HepG2 (cell line): ENCODE results near the gene POLR1C. TPM values are rescaled to one million over a fixed set of nuclear protein-coding genes. Genes with fewer than 3 reads are reported as not detected.

ENCODE experiments used
- ASH2L ChIP-seq: fragments of 300-600, 200-600 bp; sonication (generic); IDR thresholded peaks from 2 replicates; pipeline ENCODE4 v1.7.0; 2017; ENCODE audit warnings: low read depth, mild to moderate bottlenecking, moderate library complexity, mixed read lengths, low read length; ENCODE audit not compliant: insufficient read length
- BCL3 ChIP-seq: sonication (generic); formaldehyde crosslinking; IDR thresholded peaks from 2 replicates; pipeline ENCODE4 v1.5.1; 2020; ENCODE audit warnings: mild to moderate bottlenecking, missing genetic modification reagents, moderate library complexity
- FOXK1 ChIP-seq: sonication (generic); formaldehyde crosslinking; IDR thresholded peaks from 2 replicates; pipeline ENCODE4 v1.4.0; 2020; ENCODE audit warnings: low read depth, missing genetic modification reagents, borderline replicate concordance
- HMG20A ChIP-seq: IDR thresholded peaks from 2 replicates; pipeline ENCODE4 v1.6.1; 2016; ENCODE audit warnings: borderline replicate concordance
- KDM6A ChIP-seq: IDR thresholded peaks from 2 replicates; pipeline ENCODE4 v1.6.1; 2016; ENCODE audit warnings: low read depth
- KMT2B ChIP-seq: IDR thresholded peaks from 2 replicates; pipeline ENCODE4 v1.6.1; 2016; ENCODE audit warnings: missing genetic modification reagents, missing compliant biosample characterization
- MEIS1 ChIP-seq: sonication (generic); formaldehyde crosslinking; IDR thresholded peaks from 2 replicates; pipeline ENCODE4 v1.9.0; 2021; ENCODE audit warnings: mild to moderate bottlenecking, missing genetic modification reagents, moderate library complexity, borderline replicate concordance
- MXD3 ChIP-seq: IDR thresholded peaks from 2 replicates; pipeline ENCODE4 v1.6.1; 2016; ENCODE audit warnings: mild to moderate bottlenecking, missing biosample characterization, missing genetic modification reagents
- PPARG ChIP-seq: conservative IDR thresholded peaks from 2 replicates; pipeline ENCODE4 v1.6.1; 2016; ENCODE audit warnings: missing biosample characterization, missing genetic modification reagents
- SALL1 ChIP-seq: sonication (generic); formaldehyde crosslinking; IDR thresholded peaks from 2 replicates; pipeline ENCODE4 v1.8.0; 2022; ENCODE audit warnings: mild to moderate bottlenecking, missing genetic modification reagents
- TOPORS ChIP-seq: sonication (generic); formaldehyde crosslinking; IDR thresholded peaks from 2 replicates; pipeline ENCODE4 v1.8.0; 2023; ENCODE audit warnings: mild to moderate bottlenecking, missing genetic modification reagents
- ZBTB1 ChIP-seq: sonication (generic); formaldehyde crosslinking; IDR thresholded peaks from 2 replicates; pipeline ENCODE4 v1.4.0; 2020; ENCODE audit warnings: missing genetic modification reagents, borderline replicate concordance
- ZBTB46 ChIP-seq: sonication (generic); formaldehyde crosslinking; IDR thresholded peaks from 2 replicates; pipeline ENCODE4 v1.4.0; 2020; ENCODE audit warnings: mild to moderate bottlenecking, missing genetic modification reagents, borderline replicate concordance
- ZNF782 ChIP-seq: sonication (generic); formaldehyde crosslinking; IDR thresholded peaks from 2 replicates; pipeline ENCODE4 v1.4.0; 2020; ENCODE audit warnings: missing genetic modification reagents, mild to moderate bottlenecking, borderline replicate concordance
- ZNF883 ChIP-seq: sonication (generic); formaldehyde crosslinking; IDR thresholded peaks from 2 replicates; pipeline ENCODE4 v1.5.1; 2020; ENCODE audit warnings: mild to moderate bottlenecking, missing genetic modification reagents; ENCODE audit errors: not compliant biosample characterization
- polyA plus RNA-seq, 8 experiments: library from polyadenylated mRNA; depleted of rRNA in 3 of 8; stranded (reverse) in 7 of 8; unstranded in 1 of 8; fragments of >200 nt; fragmentation: Illumina TruSeq in 4 of 8; extraction: Trizol in 4 of 8; gene quantifications; 2 replicates each; pipeline versions ENCODE4 v1.2.1 to v1.2.3, GENCODE V29; 2011 to 2016; ENCODE audit warnings: low read depth in 4 of 8, missing spikeins in 1 of 8, mixed read lengths in 1 of 8; ENCODE audit not compliant: insufficient read depth in 1 of 8
- total RNA-seq, 5 experiments: library from RNA; depleted of rRNA; stranded (reverse); fragments of >200 nt; fragmentation: Illumina TruSeq; extraction: Trizol; gene quantifications; 2 replicates each; pipeline ENCODE4 v1.2.3, GENCODE V29; 2016; ENCODE audit warnings: low read depth in 1 of 5
- TF ChIP-seq, protein P1 (sequence below): sonication (generic); formaldehyde crosslinking; IDR thresholded peaks from 2 replicates; pipeline ENCODE4 v1.4.0; 2020; ENCODE audit warnings: mild to moderate bottlenecking, missing genetic modification reagents
- TF ChIP-seq, protein P2 (sequence below): sonication (generic); formaldehyde crosslinking; IDR thresholded peaks from 2 replicates; pipeline ENCODE4 v1.4.0; 2020; ENCODE audit warnings: low read depth, missing genetic modification reagents
- TF ChIP-seq, protein P3 (sequence below): IDR thresholded peaks from 2 replicates; pipeline ENCODE4 v1.6.1; 2016; ENCODE audit warnings: low read depth

POLR1C gene
- total and polyA plus RNA-seq, 2 of the 13 experiments (the other 11 are each of a cell fraction or from before 2014, with no cell fraction given), result 62.6 to 72.2 TPM

GRCh38 chr6:43488667-43489276, 28.1 kb upstream of the POLR1C start (continued):
- TF ChIP-seq, protein P1, sequence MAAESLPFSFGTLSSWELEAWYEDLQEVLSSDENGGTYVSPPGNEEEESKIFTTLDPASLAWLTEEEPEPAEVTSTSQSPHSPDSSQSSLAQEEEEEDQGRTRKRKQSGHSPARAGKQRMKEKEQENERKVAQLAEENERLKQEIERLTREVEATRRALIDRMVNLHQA (CRISPR knock-in tag), result no peak
- peak; percentile 78 for TF ChIP-seq SALL1 (CRISPR knock-in tag)
- peak; percentile 82; the same call in 1 of the 2 replicates for TF ChIP-seq FOXK1 (CRISPR knock-in tag)
- 0 out of 2 replicates have a peak, but pooled peaks have one; percentile 56 for TF ChIP-seq BCL3 (CRISPR knock-in tag)
- TF ChIP-seq, protein P2, sequence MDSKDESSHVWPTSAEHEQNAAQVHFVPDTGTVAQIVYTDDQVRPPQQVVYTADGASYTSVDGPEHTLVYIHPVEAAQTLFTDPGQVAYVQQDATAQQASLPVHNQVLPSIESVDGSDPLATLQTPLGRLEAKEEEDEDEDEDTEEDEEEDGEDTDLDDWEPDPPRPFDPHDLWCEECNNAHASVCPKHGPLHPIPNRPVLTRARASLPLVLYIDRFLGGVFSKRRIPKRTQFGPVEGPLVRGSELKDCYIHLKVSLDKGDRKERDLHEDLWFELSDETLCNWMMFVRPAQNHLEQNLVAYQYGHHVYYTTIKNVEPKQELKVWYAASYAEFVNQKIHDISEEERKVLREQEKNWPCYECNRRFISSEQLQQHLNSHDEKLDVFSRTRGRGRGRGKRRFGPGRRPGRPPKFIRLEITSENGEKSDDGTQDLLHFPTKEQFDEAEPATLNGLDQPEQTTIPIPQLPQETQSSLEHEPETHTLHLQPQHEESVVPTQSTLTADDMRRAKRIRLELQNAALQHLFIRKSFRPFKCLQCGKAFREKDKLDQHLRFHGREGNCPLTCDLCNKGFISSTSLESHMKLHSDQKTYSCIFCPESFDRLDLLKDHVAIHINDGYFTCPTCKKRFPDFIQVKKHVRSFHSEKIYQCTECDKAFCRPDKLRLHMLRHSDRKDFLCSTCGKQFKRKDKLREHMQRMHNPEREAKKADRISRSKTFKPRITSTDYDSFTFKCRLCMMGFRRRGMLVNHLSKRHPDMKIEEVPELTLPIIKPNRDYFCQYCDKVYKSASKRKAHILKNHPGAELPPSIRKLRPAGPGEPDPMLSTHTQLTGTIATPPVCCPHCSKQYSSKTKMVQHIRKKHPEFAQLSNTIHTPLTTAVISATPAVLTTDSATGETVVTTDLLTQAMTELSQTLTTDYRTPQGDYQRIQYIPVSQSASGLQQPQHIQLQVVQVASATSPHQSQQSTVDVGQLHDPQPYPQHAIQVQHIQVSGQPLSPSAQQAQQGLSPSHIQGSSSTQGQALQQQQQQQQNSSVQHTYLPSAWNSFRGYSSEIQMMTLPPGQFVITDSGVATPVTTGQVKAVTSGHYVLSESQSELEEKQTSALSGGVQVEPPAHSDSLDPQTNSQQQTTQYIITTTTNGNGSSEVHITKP (CRISPR knock-in tag), result 0 out of 2 replicates have a peak, but pooled peaks have one; percentile 49
- peak; percentile 95 for TF ChIP-seq PPARG (CRISPR knock-in tag)
- no peak for TF ChIP-seq TOPORS (CRISPR knock-in tag)
- TF ChIP-seq ZBTB1 (CRISPR knock-in tag), result no peak
- TF ChIP-seq, protein P3, sequence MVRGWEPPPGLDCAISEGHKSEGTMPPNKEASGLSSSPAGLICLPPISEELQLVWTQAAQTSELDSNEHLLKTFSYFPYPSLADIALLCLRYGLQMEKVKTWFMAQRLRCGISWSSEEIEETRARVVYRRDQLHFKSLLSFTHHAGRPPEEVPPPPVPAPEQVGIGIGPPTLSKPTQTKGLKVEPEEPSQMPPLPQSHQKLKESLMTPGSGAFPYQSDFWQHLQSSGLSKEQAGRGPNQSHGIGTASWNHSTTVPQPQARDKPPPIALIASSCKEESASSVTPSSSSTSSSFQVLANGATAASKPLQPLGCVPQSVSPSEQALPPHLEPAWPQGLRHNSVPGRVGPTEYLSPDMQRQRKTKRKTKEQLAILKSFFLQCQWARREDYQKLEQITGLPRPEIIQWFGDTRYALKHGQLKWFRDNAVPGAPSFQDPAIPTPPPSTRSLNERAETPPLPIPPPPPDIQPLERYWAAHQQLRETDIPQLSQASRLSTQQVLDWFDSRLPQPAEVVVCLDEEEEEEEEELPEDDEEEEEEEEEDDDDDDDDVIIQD (CRISPR knock-in tag), result 0 out of 2 replicates have a peak, but pooled peaks have one; percentile 26
- TF ChIP-seq ZNF883 (CRISPR knock-in tag), result peak; percentile 27
- no peak for TF ChIP-seq ZNF782 (CRISPR knock-in tag)
- peak; percentile 65; the same call in 1 of the 2 replicates for TF ChIP-seq MEIS1 (CRISPR knock-in tag)
- peak; percentile 56; the same call in 1 of the 2 replicates for TF ChIP-seq KDM6A (CRISPR knock-in tag)
- TF ChIP-seq MXD3, result no peak
- TF ChIP-seq KMT2B, result no peak; the same call in 1 of the 2 replicates
- TF ChIP-seq HMG20A (CRISPR knock-in tag), result peak; percentile 45; the same call in 1 of the 2 replicates
- peak; percentile 2 for TF ChIP-seq ASH2L
- TF ChIP-seq ZBTB46, result no peak
